A549 (cell line): Measurements from ENCODE around the gene DIP2C. TPM values are rescaled to one million over a fixed set of nuclear protein-coding genes. Genes with fewer than 3 reads are reported as not detected.

Experiments
- ATAC-seq, 2 experiments: fragments of 200-7000 bp in 1 of 2; fragments of >200 bp in 1 of 2; cut with Nextera tagmentation in 1 of 2; cut with Tn5 transposase in 1 of 2; 3 replicates each; pipeline versions ENCODE4 v1.8.0 to v1.9.1; 2018 to 2020; ENCODE audit warnings: mild to moderate bottlenecking in 1 of 2, moderate library complexity in 1 of 2
- CTCF ChIA-PET: fragments of 300-600 bp; sonication (Branson Sonifier 250); formaldehyde crosslinking; extraction: SDS; loops from one replicate; lab custom pipeline; 2021; ENCODE audit warnings: antibody characterized with exemption, inconsistent platforms; lab: Yijun Ruan, JAX
- POLR2A ChIA-PET: fragments of 350-600 bp; formaldehyde crosslinking; extraction: SDS; loops from one replicate; lab custom pipeline; 2021; ENCODE audit warnings: antibody characterized with exemption, inconsistent platforms; lab: Yijun Ruan, JAX
- DNase-seq, 2 experiments: peaks; one replicate each; pipeline versions ENCODE4 v3.0.0 to v3.0.0-alpha.2; 2011 to 2016; ENCODE audit warnings: low read depth in 1 of 2, low spot score in 1 of 2
- FAIRE-seq: peaks from 2 replicates; lab custom pipeline; 2011; peaks lifted over from hg19 to GRCh38; lab: Jason Lieb, UNC
- H3K27ac ChIP-seq, 2 experiments: fragments of >200 bp; sonication (Bioruptor Twin); formaldehyde crosslinking; 3 replicates each; pipeline ENCODE4 v1.5.1; 2016 to 2017
- H3K4me1 ChIP-seq: fragments of >200 bp; sonication (Bioruptor Twin); formaldehyde crosslinking; 3 replicates; pipeline ENCODE4 v1.6.1; 2016
- H3K4me2 ChIP-seq: fragments of >200 bp; sonication (Bioruptor Twin); formaldehyde crosslinking; 3 replicates; pipeline ENCODE4 v1.6.1; 2016
- H3K4me3 ChIP-seq: fragments of >200 bp; sonication (Bioruptor Twin); formaldehyde crosslinking; 3 replicates; pipeline ENCODE4 v1.5.1; 2016
- H3K9me3 ChIP-seq: fragments of >200 bp; sonication (Bioruptor Twin); formaldehyde crosslinking; 3 replicates; pipeline ENCODE4 v1.6.1; 2016
- ATOH8 ChIP-seq: fragments of 250-450 bp; sonication (Bioruptor Pico); IDR thresholded peaks from 2 replicates; pipeline ENCODE4 v1.5.0; 2020; ENCODE audit warnings: low read depth, mild to moderate bottlenecking, moderate library complexity
- BHLHE40 ChIP-seq: IDR thresholded peaks from 2 replicates; pipeline ENCODE4 v1.6.1; 2012; ENCODE audit warnings: low read depth, low read length, inconsistent platforms
- CBX2 ChIP-seq: fragments of 200-600 bp; sonication (generic); IDR thresholded peaks from 2 replicates; pipeline ENCODE4 v1.6.1; 2016; ENCODE audit warnings: low read depth, mild to moderate bottlenecking, borderline replicate concordance
- CBX8 ChIP-seq: fragments of 200-600 bp; sonication (generic); IDR thresholded peaks from 2 replicates; pipeline ENCODE4 v1.6.1; 2016
- CEBPB ChIP-seq, 2 experiments: fragments of >200 bp in 1 of 2; sonication (Bioruptor Twin) in 1 of 2; formaldehyde crosslinking in 1 of 2; IDR thresholded peaks; 2 replicates each; pipeline ENCODE4 v1.6.1; 2012 to 2016
- EP300 ChIP-seq, 2 experiments: fragments of >200 bp; sonication (Bioruptor Twin); formaldehyde crosslinking; IDR thresholded peaks; 2 replicates in 1 of 2; 3 replicates in 1 of 2; pipeline ENCODE4 v1.6.1; 2016 to 2017
- ESRRA ChIP-seq: fragments of 150-350 bp; IDR thresholded peaks from 2 replicates; pipeline ENCODE4 v1.6.1; 2014; ENCODE audit warnings: mild to moderate bottlenecking, low read length, borderline replicate concordance
- FOXS1 ChIP-seq: fragments of 250-450 bp; sonication (Bioruptor Pico); IDR thresholded peaks from 2 replicates; pipeline ENCODE4 v1.5.0; 2020; ENCODE audit warnings: mild to moderate bottlenecking, moderate library complexity
- HOXA7 ChIP-seq: fragments of 250-450 bp; sonication (Bioruptor Pico); IDR thresholded peaks from 2 replicates; pipeline ENCODE4 v1.5.0; 2020; ENCODE audit warnings: mild to moderate bottlenecking, moderate library complexity
- HOXB13 ChIP-seq: fragments of 250-450 bp; sonication (Bioruptor Pico); IDR thresholded peaks from 2 replicates; pipeline ENCODE4 v1.5.0; 2020; ENCODE audit warnings: low read depth, mild to moderate bottlenecking, moderate library complexity
- JUN ChIP-seq, 2 experiments: fragments of >200 bp; sonication (Bioruptor Twin); formaldehyde crosslinking; IDR thresholded peaks; 2 replicates in 1 of 2; 3 replicates in 1 of 2; pipeline ENCODE4 v1.6.1; 2016 to 2017
- KDM1A ChIP-seq: fragments of 200-600 bp; sonication (generic); IDR thresholded peaks from 2 replicates; pipeline ENCODE4 v1.6.1; 2016; ENCODE audit warnings: low read depth, mild to moderate bottlenecking
- NPAS2 ChIP-seq: fragments of 250-450 bp; sonication (Bioruptor Pico); IDR thresholded peaks from 2 replicates; pipeline ENCODE4 v1.8.0; 2022; ENCODE audit warnings: mild to moderate bottlenecking, moderate library complexity, borderline replicate concordance
- PBX3 ChIP-seq: IDR thresholded peaks from 2 replicates; pipeline ENCODE4 v1.6.1; 2012
- POLR2AphosphoS2 ChIP-seq: conservative IDR thresholded peaks from 2 replicates; pipeline ENCODE4 v1.6.1; 2012; ENCODE audit warnings: low read length, improper control_type of control experiment, inconsistent platforms
- RAD21 ChIP-seq, 2 experiments: fragments of >200 bp in 1 of 2; sonication (Bioruptor Twin) in 1 of 2; formaldehyde crosslinking in 1 of 2; IDR thresholded peaks in 1 of 2; conservative IDR thresholded peaks in 1 of 2; 2 replicates in 1 of 2; 3 replicates in 1 of 2; pipeline ENCODE4 v1.6.1; 2012 to 2018; ENCODE audit warnings: inconsistent platforms in 1 of 2
- RARB ChIP-seq: fragments of 250-450 bp; sonication (Bioruptor Pico); IDR thresholded peaks from 2 replicates; pipeline ENCODE4 v1.8.0; 2021; ENCODE audit warnings: mild to moderate bottlenecking, moderate library complexity
- REST ChIP-seq: fragments of 200-600 bp; sonication (generic); IDR thresholded peaks from 2 replicates; pipeline ENCODE4 v1.6.1; 2016; ENCODE audit warnings: antibody characterized with exemption, mild to moderate bottlenecking, moderate library complexity
- RFX5 ChIP-seq: fragments of 450-650 bp; IDR thresholded peaks from 2 replicates; pipeline ENCODE4 v1.7.1; 2014; ENCODE audit warnings: antibody characterized with exemption, mild to moderate bottlenecking, moderate library complexity
- SMC3 ChIP-seq: fragments of >200 bp; sonication (Bioruptor Twin); formaldehyde crosslinking; IDR thresholded peaks from 3 replicates; pipeline ENCODE4 v1.6.1; 2018; ENCODE audit warnings: inconsistent platforms
- SREBF2 ChIP-seq: fragments of 450-650 bp; IDR thresholded peaks from 2 replicates; pipeline ENCODE4 v1.6.1; 2014; ENCODE audit warnings: mild to moderate bottlenecking, moderate library complexity
- TP53 ChIP-seq: fragments of 250-450 bp; sonication (Bioruptor Pico); IDR thresholded peaks from 2 replicates; pipeline ENCODE4 v1.5.0; 2021; ENCODE audit warnings: mild to moderate bottlenecking, moderate library complexity
- ZC3H11A ChIP-seq: fragments of 450-650 bp; IDR thresholded peaks from 2 replicates; pipeline ENCODE4 v1.6.1; 2014; ENCODE audit warnings: antibody characterized with exemption, mild to moderate bottlenecking
- ZFP36 ChIP-seq: fragments of 450-650 bp; IDR thresholded peaks from 2 replicates; pipeline ENCODE4 v1.6.1; 2014; ENCODE audit warnings: borderline replicate concordance; ENCODE audit not compliant: partially characterized antibody
- WGBS: methylation state at CpG from one replicate; pipeline ENCODE4 v1.1.6; 2017; ENCODE audit errors: missing lambda C conversion rate; 5-methylcytosine and 5-hydroxymethylcytosine counted together
- polyA plus RNA-seq, 4 experiments: library from polyadenylated mRNA; depleted of rRNA in 3 of 4; stranded (reverse); fragments of >200 nt; fragmentation: RNase III in 1 of 4; extraction: RNeasy Plus Mini Kit Qiagen cat#74134 plus additional on column Dnase treatment in 1 of 4; gene quantifications; 2 replicates in 3 of 4; 3 replicates in 1 of 4; pipeline ENCODE4 v1.2.3, GENCODE V29; 2011 to 2017

Gene DIP2C
- polyA plus RNA-seq, 2 of the 4 experiments (the other 2 are of a cell fraction) = 3.7 to 5.0 TPM

GRCh38 chr10:405648-406047 is 283.8 kb downstream of the DIP2C start:
- no peak for ATAC-seq
- ChIA-PET CTCF (no interaction called here), POLR2A (no interaction called here)
- Histone ChIP-seq H3K9me3 (no peaks in the 10 kb centered on the region), H3K4me1 (no peaks in the 10 kb centered on the region), H3K27ac (no peak overlapping the region), H3K4me3 (no peak overlapping the region), H3K4me2 (no peak overlapping the region)
- no peak for TF ChIP-seq ZFP36
- WGBS = 87% methylated on average over 12 of the region's 12 CpGs
- no peak for FAIRE-seq
- no peak for DNase-seq

GRCh38 chr10:404991-405390 is 284.5 kb downstream of the DIP2C start:
- CTCF ChIA-PET = no interaction called here
- no peak overlapping the region for H3K4me2 ChIP-seq
- POLR2A ChIA-PET = no interaction called here
- DNase-seq (no peak), ATAC-seq (no peak), FAIRE-seq (no peak)
- H3K4me3 ChIP-seq = no peak overlapping the region
- H3K4me1 ChIP-seq = no peaks in the 10 kb centered on the region
- no peak overlapping the region for H3K27ac ChIP-seq
- WGBS = 98% methylated on average over 9 of the region's 9 CpGs
- no peaks in the 10 kb centered on the region for H3K9me3 ChIP-seq
- TF ChIP-seq SREBF2 (no peak), ZFP36 (no peak), HOXB13 (CRISPR knock-in tag) (no peak), JUN (IDR thresholded peaks at IDR 0.05) (no peak), BHLHE40 (no peak), RAD21 (conservative IDR thresholded peaks at IDR 0.05 in 1 of 2, IDR thresholded peaks at IDR 0.05 in 1 of 2) (no peak), SMC3 (no peak), PBX3 (no peak), REST (no peak), POLR2AphosphoS2 (no peak), ATOH8 (no peak), CEBPB (IDR thresholded peaks at IDR 0.05) (no peak), EP300 (IDR thresholded peaks at IDR 0.05) (no peak), ESRRA (no peak), FOXS1 (CRISPR knock-in tag) (no peak), KDM1A (no peak), HOXA7 (CRISPR knock-in tag) (no peak), RFX5 (no peak)
- TF ChIP-seq, all 56 proteins: peak for 0

GRCh38 chr10:404346-404745 is 285.1 kb downstream of the DIP2C start:
- ChIA-PET POLR2A (no interaction called here), CTCF (no interaction called here)
- ATAC-seq (no peak), DNase-seq (no peak), FAIRE-seq (no peak)
- Histone ChIP-seq H3K4me2 (no peak overlapping the region), H3K27ac (no peak overlapping the region), H3K4me3 (no peak overlapping the region), H3K9me3 (no peaks in the 10 kb centered on the region), H3K4me1 (no peaks in the 10 kb centered on the region)
- no peak for TF ChIP-seq CBX2
- TF ChIP-seq KDM1A = no peak
- TF ChIP-seq NPAS2 = no peak
- no peak for TF ChIP-seq ZC3H11A
- no peak for TF ChIP-seq TP53 (CRISPR knock-in tag)
- TF ChIP-seq CBX8 = no peak
- no peak for TF ChIP-seq SMC3
- no peak for TF ChIP-seq RARB (CRISPR knock-in tag)
- WGBS = 90% methylated on average over 4 of the region's 4 CpGs
